Spleen (tissue), 11 donors: ENCODE data around the gene FERMT1. TPM values are rescaled to one million over a fixed set of nuclear protein-coding genes. Genes with fewer than 3 reads are reported as not detected.

Experiments
- DNase-seq: peaks from one replicate; pipeline ENCODE4 v3.0.0-alpha.2; 2020
- H3K27ac ChIP-seq, 8 donors: fragments of 200-600 bp; sonication (generic) in 7 of 8; 1 replicate in 4 of 8; 2 replicates in 4 of 8; pipeline versions ENCODE4 v1.5.0 to v1.8.0; 2016 to 2021; ENCODE audit warnings: inconsistent platforms in 4 of 8, mild to moderate bottlenecking in 4 of 8, moderate library complexity in 1 of 8
- H3K27me3 ChIP-seq, 7 donors: fragments of 200-600 bp; sonication (generic) in 6 of 7; replicated peaks in 1 of 7; 1 replicate in 4 of 7; 2 replicates in 3 of 7; pipeline versions ENCODE4 v1.5.0 to v1.8.0; 2016 to 2021; ENCODE audit warnings: inconsistent platforms in 3 of 7, mild to moderate bottlenecking in 1 of 7
- H3K36me3 ChIP-seq, 6 donors: fragments of 200-600 bp; sonication (generic) in 5 of 6; 1 replicate in 4 of 6; 2 replicates in 2 of 6; pipeline versions ENCODE4 v1.5.0 to v1.8.0; 2016 to 2021; ENCODE audit warnings: inconsistent platforms in 2 of 6
- H3K4me1 ChIP-seq, 6 donors: fragments of 200-600 bp; sonication (generic) in 5 of 6; 1 replicate in 3 of 6; 2 replicates in 3 of 6; pipeline versions ENCODE4 v1.5.0 to v1.8.0; 2016 to 2021; ENCODE audit warnings: inconsistent platforms in 3 of 6
- H3K4me3 ChIP-seq, 8 donors: fragments of 200-600 bp; sonication (generic) in 7 of 8; 1 replicate in 4 of 8; 2 replicates in 4 of 8; pipeline versions ENCODE4 v1.5.0 to v1.8.0; 2016 to 2021; ENCODE audit warnings: inconsistent platforms in 4 of 8, mild to moderate bottlenecking in 4 of 8, moderate library complexity in 2 of 8
- H3K9me3 ChIP-seq, 8 donors: fragments of 200-600 bp; sonication (generic) in 7 of 8; 1 replicate in 4 of 8; 2 replicates in 4 of 8; pipeline versions ENCODE4 v1.5.0 to v1.8.0; 2016 to 2021; ENCODE audit warnings: inconsistent platforms in 4 of 8
- CTCF ChIP-seq, 11 experiments: fragments of 200-600 bp in 7 of 11; fragments of 450-650 bp in 4 of 11; sonication (generic) in 4 of 11; IDR thresholded peaks in 8 of 11; conservative IDR thresholded peaks in 3 of 11; 1 replicate in 7 of 11; 2 replicates in 4 of 11; pipeline versions ENCODE4 v1.4.0 to v1.8.0; 2016 to 2021; ENCODE audit warnings: antibody characterized with exemption in 11 of 11, inconsistent platforms in 4 of 11, mild to moderate bottlenecking in 1 of 11
- POLR2A ChIP-seq, 3 donors: fragments of 450-650 bp; IDR thresholded peaks; one replicate each; pipeline ENCODE4 v1.5.1; 2017; ENCODE audit warnings: antibody characterized with exemption in 3 of 3, mild to moderate bottlenecking in 1 of 3
- POLR2AphosphoS5 ChIP-seq, 3 donors: sonication (generic); formaldehyde crosslinking; IDR thresholded peaks; one replicate each; pipeline ENCODE4 v1.5.1; 2017; ENCODE audit warnings: antibody characterized with exemption in 3 of 3
- WGBS, 5 donors: extraction: QIAGEN DNeasy Blood & Tissue Kit in 3 of 5; methylation state at CpG; one replicate each; pipeline versions ENCODE4 v1.1.5 to v1.1.7; 2013 to 2018; 5-methylcytosine and 5-hydroxymethylcytosine counted together
- intact Hi-C: fragments of 100-400 bp; cut with DNase I; formaldehyde crosslinking; loops from one replicate; pipeline ENCODE4 v1.15.0; 2023; ENCODE audit warnings: low total_unique reads
- polyA plus RNA-seq, 3 donors: library from polyadenylated mRNA; stranded (reverse); fragments of 200-250 nt; gene quantifications; one replicate each; pipeline ENCODE4 v1.2.1, GENCODE V29; 2013
- total RNA-seq, 7 donors: library from RNA; depleted of rRNA in 3 of 7; stranded (reverse); fragments of >200 nt in 3 of 7; fragmentation: NEBNext Ultra II Directional in 4 of 7; extraction: Animal tissue kit (Norgen Biotek cat#: 25700) in 4 of 7; gene quantifications; one replicate each; pipeline versions ENCODE4 v1.1.0 to v1.2.1, GENCODE V29; 2016 to 2021
- donor health status: healthy with polysubstance abuse.
- donor health status: DM: no; HTN: no; CAD: no; lungs with moderate emphysema.
- donor health status: DM: no; HTN: no; CAD: no.
- donor health status: Bipolar disorder and iron deficiency.
- donor health status: healthy.
- donor health status: DM: no; HTN: no; CAD: no.
- donor health status: DM: yes; HTN: yes; CAD: no.

The FERMT1 gene
- total and polyA plus RNA-seq, 10 donors, result 0.06 to 1.3 (median 0.33) TPM

GRCh38 chr20:6040958-6041807 lies 81.6 kb downstream of the FERMT1 start:
- no peaks in the 10 kb centered on the region for H3K4me1 ChIP-seq
- WGBS, 5 donors, result 91 to 95% (median 94%) methylated on average over 44 to 67 of the region's 67 CpGs
- no peak overlapping the region for H3K27ac ChIP-seq
- H3K9me3 ChIP-seq, result no peaks in the 10 kb centered on the region
- no peaks in the 10 kb centered on the region for H3K27me3 ChIP-seq
- H3K36me3 ChIP-seq, result peaks cover 0 to 65% (median 54%) of the 10 kb centered on the region in 6 donors
- DNase-seq, result no peak
- TF ChIP-seq CTCF (IDR thresholded peaks at IDR 0.05 in 8 of 11, conservative IDR thresholded peaks at IDR 0.05 in 3 of 11) (no peak), POLR2AphosphoS5 (IDR thresholded peaks at IDR 0.05) (peak in 1 of 3 donors; percentile 46)
- H3K4me3 ChIP-seq, result no peak overlapping the region
- intact Hi-C loops, result no loop called here

- H3K36me3 ChIP-seq, result peaks cover 0 to 72% (median 60%) of the 10 kb centered on the region in 6 donors
- no peak overlapping the region for H3K27ac ChIP-seq
- no peaks in the 10 kb centered on the region for H3K9me3 ChIP-seq
- WGBS, 5 donors, result 85 to 98% (median 95%) methylated on average over 8 of the region's 8 CpGs
- no peak overlapping the region for H3K4me3 ChIP-seq
- intact Hi-C loops, result no loop called here
- DNase-seq, result no peak
- H3K4me1 ChIP-seq, result no peaks in the 10 kb centered on the region
- TF ChIP-seq CTCF (IDR thresholded peaks at IDR 0.05 in 8 of 11, conservative IDR thresholded peaks at IDR 0.05 in 3 of 11), result no peak
- no peaks in the 10 kb centered on the region for H3K27me3 ChIP-seq
Measured at GRCh38 chr20:6040540-6040939, 82.3 kb downstream of the FERMT1 start.

- no peak overlapping the region for H3K4me3 ChIP-seq
- peaks cover 0 to 1% (median 0%) of the 10 kb centered on the region in 6 donors for H3K4me1 ChIP-seq
- H3K9me3 ChIP-seq, result no peaks in the 10 kb centered on the region
- DNase-seq, result no peak
- H3K36me3 ChIP-seq, result peaks cover 0 to 79% (median 67%) of the 10 kb centered on the region in 6 donors
- H3K27ac ChIP-seq, result no peak overlapping the region
- H3K27me3 ChIP-seq, result no peaks in the 10 kb centered on the region
- intact Hi-C loops, result no loop called here
- TF ChIP-seq POLR2AphosphoS5 (IDR thresholded peaks at IDR 0.05) (no peak), POLR2A (IDR thresholded peaks at IDR 0.05) (no peak), CTCF (IDR thresholded peaks at IDR 0.05 in 8 of 11, conservative IDR thresholded peaks at IDR 0.05 in 3 of 11) (no peak)
- 89 to 96% (median 91%) methylated on average over 5 of the region's 5 CpGs for WGBS, 5 donors
Measured at GRCh38 chr20:6039766-6040165, 83.1 kb downstream of the FERMT1 start.

GRCh38 chr20:6038256-6038655 lies 84.6 kb downstream of the FERMT1 start:
- Histone ChIP-seq H3K27me3 (no peaks in the 10 kb centered on the region), H3K9me3 (no peaks in the 10 kb centered on the region), H3K27ac (no peak overlapping the region), H3K36me3 (peaks cover 0 to 94% (median 78%) of the 10 kb centered on the region in 6 donors), H3K4me3 (no peak overlapping the region), H3K4me1 (peaks cover 0 to 16% (median 6%) of the 10 kb centered on the region in 6 donors)
- DNase-seq, result no peak
- 93 to 100% (median 98%) methylated on average over 3 of the region's 3 CpGs for WGBS, 5 donors
- TF ChIP-seq CTCF (IDR thresholded peaks at IDR 0.05 in 8 of 11, conservative IDR thresholded peaks at IDR 0.05 in 3 of 11), result no peak
- no peak for TF ChIP-seq POLR2A (IDR thresholded peaks at IDR 0.05)
- TF ChIP-seq POLR2AphosphoS5 (IDR thresholded peaks at IDR 0.05), result no peak
- intact Hi-C loops, result no loop called here
